HepG2 (cell line): ENCODE measurements around the gene NUDT13. TPM values are rescaled to one million over a fixed set of nuclear protein-coding genes. Genes with fewer than 3 reads are reported as not detected.

Experiments used
- KDM1A ChIP-seq: IDR thresholded peaks from 2 replicates; pipeline ENCODE4 v1.6.1; 2016; ENCODE audit warnings: missing compliant biosample characterization
- ZNF224 ChIP-seq: sonication (generic); formaldehyde crosslinking; IDR thresholded peaks from 2 replicates; pipeline ENCODE4 v1.5.0; 2020; ENCODE audit warnings: mild to moderate bottlenecking, missing genetic modification reagents
- ZNF24 ChIP-seq: fragments of 450-650 bp; IDR thresholded peaks from 2 replicates; pipeline ENCODE4 v1.6.1; 2017; ENCODE audit warnings: antibody characterized with exemption, mild to moderate bottlenecking
- ZNF484 ChIP-seq: sonication (generic); formaldehyde crosslinking; IDR thresholded peaks from 2 replicates; pipeline ENCODE4 v1.5.1; 2020; ENCODE audit warnings: mild to moderate bottlenecking, low read depth, missing genetic modification reagents, borderline replicate concordance
- polyA plus RNA-seq, 8 experiments: library from polyadenylated mRNA; depleted of rRNA in 3 of 8; stranded (reverse) in 7 of 8; unstranded in 1 of 8; fragments of >200 nt; fragmentation: Illumina TruSeq in 4 of 8; extraction: Trizol in 4 of 8; gene quantifications; 2 replicates each; pipeline versions ENCODE4 v1.2.1 to v1.2.3, GENCODE V29; 2011 to 2016; ENCODE audit warnings: low read depth in 4 of 8, missing spikeins in 1 of 8, mixed read lengths in 1 of 8; ENCODE audit not compliant: insufficient read depth in 1 of 8
- total RNA-seq, 5 experiments: library from RNA; depleted of rRNA; stranded (reverse); fragments of >200 nt; fragmentation: Illumina TruSeq; extraction: Trizol; gene quantifications; 2 replicates each; pipeline ENCODE4 v1.2.3, GENCODE V29; 2016; ENCODE audit warnings: low read depth in 1 of 5
- TF ChIP-seq, protein P1 (sequence below): sonication (generic); formaldehyde crosslinking; IDR thresholded peaks from 2 replicates; pipeline ENCODE4 v1.4.0; 2020; ENCODE audit warnings: missing genetic modification reagents, borderline replicate concordance
- TF ChIP-seq, protein P2 (sequence below): sonication (generic); formaldehyde crosslinking; IDR thresholded peaks from 2 replicates; pipeline ENCODE4 v1.4.0; 2020; ENCODE audit warnings: missing genetic modification reagents
- TF ChIP-seq, protein P3 (sequence below): sonication (generic); formaldehyde crosslinking; IDR thresholded peaks from 2 replicates; pipeline ENCODE4 v1.5.0; 2020; ENCODE audit warnings: missing genetic modification reagents, mild to moderate bottlenecking, borderline replicate concordance
- TF ChIP-seq, protein P4 (sequence below): sonication (generic); formaldehyde crosslinking; IDR thresholded peaks from 2 replicates; pipeline ENCODE4 v1.4.0; 2020; ENCODE audit warnings: missing genetic modification reagents
- TF ChIP-seq, protein P5 (sequence below): sonication (generic); formaldehyde crosslinking; IDR thresholded peaks from 2 replicates; pipeline ENCODE4 v1.4.0; 2020; ENCODE audit warnings: mild to moderate bottlenecking, missing genetic modification reagents

The NUDT13 gene
- total and polyA plus RNA-seq, 2 of the 13 experiments (the other 11 are each of a cell fraction or from before 2014, with no cell fraction given): 4.2 to 6.5 TPM

DNA sequence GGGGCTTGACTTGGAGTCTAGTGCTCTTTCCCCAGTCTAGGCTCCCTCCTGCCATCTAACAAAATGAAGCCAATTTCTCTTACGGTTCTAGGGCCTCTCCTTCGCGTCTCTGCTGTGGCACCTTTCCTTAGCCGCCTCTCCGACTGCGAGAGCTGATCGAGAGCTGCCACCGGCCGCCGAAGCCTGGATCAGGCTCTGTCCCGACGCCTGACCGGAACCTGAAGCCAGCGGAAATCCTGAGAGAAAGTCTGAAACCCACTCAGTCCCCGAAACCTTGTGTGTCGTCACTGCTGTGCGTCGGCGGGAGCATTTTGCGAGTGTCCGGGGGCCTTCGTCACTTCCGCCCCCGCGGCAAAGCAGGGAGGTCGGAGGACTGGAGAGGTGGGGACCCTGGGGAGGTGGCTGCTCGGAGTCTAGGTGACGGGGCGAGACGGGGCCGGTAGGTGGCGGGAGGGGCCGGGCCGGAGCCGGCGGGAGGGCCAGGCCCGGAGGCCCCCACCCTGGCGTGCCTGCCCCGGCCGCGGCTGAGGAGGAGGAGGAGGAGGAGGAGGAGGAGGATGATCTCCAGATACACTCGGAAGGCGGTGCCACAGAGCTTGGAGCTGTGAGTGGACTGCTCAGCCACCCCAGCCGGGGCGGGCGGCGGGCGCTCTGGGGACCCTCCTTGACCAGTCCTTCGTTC is 57.7 kb downstream of the NUDT13 start, which contains the start of the genes ECD and FAM149B1 (continued):
- TF ChIP-seq, protein P1, sequence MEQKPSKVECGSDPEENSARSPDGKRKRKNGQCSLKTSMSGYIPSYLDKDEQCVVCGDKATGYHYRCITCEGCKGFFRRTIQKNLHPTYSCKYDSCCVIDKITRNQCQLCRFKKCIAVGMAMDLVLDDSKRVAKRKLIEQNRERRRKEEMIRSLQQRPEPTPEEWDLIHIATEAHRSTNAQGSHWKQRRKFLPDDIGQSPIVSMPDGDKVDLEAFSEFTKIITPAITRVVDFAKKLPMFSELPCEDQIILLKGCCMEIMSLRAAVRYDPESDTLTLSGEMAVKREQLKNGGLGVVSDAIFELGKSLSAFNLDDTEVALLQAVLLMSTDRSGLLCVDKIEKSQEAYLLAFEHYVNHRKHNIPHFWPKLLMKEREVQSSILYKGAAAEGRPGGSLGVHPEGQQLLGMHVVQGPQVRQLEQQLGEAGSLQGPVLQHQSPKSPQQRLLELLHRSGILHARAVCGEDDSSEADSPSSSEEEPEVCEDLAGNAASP (CRISPR knock-in tag): no peak
- TF ChIP-seq, protein P2, sequence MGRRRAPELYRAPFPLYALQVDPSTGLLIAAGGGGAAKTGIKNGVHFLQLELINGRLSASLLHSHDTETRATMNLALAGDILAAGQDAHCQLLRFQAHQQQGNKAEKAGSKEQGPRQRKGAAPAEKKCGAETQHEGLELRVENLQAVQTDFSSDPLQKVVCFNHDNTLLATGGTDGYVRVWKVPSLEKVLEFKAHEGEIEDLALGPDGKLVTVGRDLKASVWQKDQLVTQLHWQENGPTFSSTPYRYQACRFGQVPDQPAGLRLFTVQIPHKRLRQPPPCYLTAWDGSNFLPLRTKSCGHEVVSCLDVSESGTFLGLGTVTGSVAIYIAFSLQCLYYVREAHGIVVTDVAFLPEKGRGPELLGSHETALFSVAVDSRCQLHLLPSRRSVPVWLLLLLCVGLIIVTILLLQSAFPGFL (CRISPR knock-in tag): no peak
- no peak for TF ChIP-seq ZNF24
- TF ChIP-seq, protein P3, sequence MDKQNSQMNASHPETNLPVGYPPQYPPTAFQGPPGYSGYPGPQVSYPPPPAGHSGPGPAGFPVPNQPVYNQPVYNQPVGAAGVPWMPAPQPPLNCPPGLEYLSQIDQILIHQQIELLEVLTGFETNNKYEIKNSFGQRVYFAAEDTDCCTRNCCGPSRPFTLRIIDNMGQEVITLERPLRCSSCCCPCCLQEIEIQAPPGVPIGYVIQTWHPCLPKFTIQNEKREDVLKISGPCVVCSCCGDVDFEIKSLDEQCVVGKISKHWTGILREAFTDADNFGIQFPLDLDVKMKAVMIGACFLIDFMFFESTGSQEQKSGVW: no peak
- TF ChIP-seq KDM1A: no peak
- TF ChIP-seq, protein P4, sequence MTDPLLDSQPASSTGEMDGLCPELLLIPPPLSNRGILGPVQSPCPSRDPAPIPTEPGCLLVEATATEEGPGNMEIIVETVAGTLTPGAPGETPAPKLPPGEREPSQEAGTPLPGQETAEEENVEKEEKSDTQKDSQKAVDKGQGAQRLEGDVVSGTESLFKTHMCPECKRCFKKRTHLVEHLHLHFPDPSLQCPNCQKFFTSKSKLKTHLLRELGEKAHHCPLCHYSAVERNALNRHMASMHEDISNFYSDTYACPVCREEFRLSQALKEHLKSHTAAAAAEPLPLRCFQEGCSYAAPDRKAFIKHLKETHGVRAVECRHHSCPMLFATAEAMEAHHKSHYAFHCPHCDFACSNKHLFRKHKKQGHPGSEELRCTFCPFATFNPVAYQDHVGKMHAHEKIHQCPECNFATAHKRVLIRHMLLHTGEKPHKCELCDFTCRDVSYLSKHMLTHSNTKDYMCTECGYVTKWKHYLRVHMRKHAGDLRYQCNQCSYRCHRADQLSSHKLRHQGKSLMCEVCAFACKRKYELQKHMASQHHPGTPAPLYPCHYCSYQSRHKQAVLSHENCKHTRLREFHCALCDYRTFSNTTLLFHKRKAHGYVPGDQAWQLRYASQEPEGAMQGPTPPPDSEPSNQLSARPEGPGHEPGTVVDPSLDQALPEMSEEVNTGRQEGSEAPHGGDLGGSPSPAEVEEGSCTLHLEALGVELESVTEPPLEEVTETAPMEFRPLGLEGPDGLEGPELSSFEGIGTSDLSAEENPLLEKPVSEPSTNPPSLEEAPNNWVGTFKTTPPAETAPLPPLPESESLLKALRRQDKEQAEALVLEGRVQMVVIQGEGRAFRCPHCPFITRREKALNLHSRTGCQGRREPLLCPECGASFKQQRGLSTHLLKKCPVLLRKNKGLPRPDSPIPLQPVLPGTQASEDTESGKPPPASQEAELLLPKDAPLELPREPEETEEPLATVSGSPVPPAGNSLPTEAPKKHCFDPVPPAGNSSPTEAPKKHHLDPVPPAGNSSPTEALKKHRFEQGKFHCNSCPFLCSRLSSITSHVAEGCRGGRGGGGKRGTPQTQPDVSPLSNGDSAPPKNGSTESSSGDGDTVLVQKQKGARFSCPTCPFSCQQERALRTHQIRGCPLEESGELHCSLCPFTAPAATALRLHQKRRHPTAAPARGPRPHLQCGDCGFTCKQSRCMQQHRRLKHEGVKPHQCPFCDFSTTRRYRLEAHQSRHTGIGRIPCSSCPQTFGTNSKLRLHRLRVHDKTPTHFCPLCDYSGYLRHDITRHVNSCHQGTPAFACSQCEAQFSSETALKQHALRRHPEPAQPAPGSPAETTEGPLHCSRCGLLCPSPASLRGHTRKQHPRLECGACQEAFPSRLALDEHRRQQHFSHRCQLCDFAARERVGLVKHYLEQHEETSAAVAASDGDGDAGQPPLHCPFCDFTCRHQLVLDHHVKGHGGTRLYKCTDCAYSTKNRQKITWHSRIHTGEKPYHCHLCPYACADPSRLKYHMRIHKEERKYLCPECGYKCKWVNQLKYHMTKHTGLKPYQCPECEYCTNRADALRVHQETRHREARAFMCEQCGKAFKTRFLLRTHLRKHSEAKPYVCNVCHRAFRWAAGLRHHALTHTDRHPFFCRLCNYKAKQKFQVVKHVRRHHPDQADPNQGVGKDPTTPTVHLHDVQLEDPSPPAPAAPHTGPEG (CRISPR knock-in tag): peak; percentile 32; the same call in 1 of the 2 replicates
- TF ChIP-seq ZNF484: no peak
- TF ChIP-seq, protein P5, sequence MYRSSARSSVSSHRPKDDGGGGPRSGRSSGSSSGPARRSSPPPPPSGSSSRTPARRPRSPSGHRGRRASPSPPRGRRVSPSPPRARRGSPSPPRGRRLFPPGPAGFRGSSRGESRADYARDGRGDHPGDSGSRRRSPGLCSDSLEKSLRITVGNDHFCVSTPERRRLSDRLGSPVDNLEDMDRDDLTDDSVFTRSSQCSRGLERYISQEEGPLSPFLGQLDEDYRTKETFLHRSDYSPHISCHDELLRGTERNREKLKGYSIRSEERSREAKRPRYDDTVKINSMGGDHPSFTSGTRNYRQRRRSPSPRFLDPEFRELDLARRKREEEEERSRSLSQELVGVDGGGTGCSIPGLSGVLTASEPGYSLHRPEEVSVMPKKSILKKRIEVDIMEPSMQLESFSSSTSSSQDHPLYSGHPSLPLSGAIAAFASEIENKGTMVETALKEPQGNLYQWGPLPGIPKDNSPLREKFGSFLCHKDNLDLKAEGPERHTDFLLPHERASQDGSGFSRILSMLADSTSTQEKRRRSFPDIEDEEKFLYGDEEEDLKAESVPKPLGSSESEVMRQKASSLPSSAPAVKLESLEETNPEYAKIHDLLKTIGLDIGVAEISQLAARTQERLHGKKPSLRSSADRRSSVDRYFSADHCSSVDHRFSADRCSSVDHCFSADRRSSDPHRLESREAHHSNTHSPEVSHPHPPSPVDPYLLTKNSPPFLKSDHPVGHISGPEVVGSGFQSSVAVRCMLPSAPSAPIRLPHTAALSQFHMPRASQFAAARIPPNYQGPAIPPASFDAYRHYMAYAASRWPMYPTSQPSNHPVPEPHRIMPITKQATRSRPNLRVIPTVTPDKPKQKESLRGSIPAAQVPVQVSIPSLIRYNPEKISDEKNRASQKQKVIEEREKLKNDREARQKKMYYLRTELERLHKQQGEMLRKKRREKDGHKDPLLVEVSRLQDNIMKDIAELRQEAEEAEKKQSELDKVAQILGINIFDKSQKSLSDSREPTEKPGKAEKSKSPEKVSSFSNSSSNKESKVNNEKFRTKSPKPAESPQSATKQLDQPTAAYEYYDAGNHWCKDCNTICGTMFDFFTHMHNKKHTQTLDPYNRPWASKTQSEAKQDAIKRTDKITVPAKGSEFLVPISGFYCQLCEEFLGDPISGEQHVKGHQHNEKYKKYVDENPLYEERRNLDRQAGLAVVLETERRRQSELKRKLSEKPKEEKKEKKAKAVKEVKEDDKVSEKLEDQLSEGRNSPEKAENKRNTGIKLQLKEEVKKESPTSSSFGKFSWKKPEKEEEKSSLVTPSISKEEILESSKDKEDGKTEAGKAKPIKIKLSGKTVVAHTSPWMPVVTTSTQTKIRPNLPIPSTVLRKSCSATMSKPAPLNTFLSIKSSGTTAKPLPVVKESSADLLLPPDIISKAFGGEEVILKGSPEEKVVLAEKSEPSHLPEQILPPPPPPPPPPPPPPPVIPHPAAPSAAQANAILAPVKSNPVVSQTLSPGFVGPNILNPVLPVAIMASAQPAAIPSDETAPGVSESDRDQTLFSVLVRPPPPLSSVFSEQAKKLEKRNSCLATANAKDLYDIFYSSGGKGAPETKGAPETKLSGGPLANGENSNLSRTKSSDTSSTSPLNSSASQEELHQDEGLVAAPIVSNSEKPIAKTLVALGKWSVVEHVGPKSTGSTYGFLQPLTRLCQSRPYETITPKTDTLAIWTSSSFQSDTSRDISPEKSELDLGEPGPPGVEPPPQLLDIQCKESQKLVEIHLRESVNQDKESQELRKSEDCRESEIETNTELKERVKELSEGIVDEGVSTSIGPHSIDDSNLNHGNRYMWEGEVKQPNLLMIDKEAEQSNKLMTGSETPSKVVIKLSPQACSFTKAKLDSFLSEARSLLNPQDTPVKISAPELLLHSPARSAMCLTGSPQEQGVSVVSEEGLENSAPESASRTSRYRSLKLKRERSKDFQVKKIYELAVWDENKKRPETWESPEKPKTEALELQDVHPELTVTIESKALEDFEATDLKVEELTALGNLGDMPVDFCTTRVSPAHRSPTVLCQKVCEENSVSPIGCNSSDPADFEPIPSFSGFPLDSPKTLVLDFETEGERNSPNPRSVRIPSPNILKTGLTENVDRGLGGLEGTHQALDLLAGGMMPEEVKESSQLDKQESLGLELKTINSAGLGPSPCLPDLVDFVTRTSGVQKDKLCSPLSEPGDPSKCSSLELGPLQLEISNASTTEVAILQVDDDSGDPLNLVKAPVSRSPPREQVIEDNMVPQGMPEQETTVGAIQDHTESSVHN (CRISPR knock-in tag): no peak
- no peak for TF ChIP-seq ZNF224 (CRISPR knock-in tag)
